ENCODE data around the gene SLC8A2.

DNA sequence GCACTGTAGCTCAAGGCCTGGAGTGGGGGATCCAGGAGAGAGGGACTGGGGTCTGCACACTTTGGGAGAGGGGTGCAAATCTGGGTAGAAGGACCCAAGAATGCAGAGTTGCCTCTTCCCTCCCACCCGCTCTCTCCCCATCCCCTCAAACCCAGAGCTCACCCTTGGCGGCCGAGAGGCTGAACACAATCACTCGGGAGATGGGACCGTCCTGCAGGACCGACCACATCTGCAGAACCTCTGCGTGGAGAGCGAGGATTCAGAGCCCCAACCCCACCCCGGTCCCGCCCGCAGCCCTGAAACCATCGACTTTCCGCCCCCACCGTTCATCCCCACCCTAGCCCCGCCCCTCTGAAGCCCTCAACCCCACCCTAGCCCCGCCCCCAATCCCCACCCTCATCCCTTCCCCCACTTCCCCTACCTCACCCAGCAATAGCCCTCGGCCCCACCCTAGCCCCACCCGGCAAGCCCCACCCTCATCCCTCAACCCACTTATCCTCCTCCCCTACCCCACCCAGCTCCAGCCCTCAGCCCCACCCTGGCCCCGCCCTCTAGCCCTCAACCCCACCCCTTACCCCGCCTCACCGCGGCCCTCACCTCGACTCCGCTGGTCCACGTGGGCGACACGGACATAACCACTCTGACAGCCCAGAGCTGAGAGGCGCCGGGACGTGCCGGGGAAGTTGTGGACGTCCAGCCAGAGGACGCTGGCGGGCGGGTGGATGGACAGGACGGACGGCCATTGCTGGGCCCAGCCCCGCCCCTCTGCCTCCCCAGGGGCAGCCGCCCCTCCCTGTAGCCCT is 8.2 kb upstream of the SLC8A2 start:
- TF ChIP-seq CTCF (IDR thresholded peaks at IDR 0.05; ENCODE audit: low read length) (no peak), EZH2 (IDR thresholded peaks at IDR 0.05; ENCODE audit: borderline replicate concordance, low read length) (no peak)
